Measurements from ENCODE around the gene KIF3A. TPM values are rescaled to one million over a fixed set of nuclear protein-coding genes. Genes with fewer than 3 reads are reported as not detected.

Gene KIF3A
- polyA plus RNA-seq, 1 donor from 2014 or later = 94.4 TPM

DNA sequence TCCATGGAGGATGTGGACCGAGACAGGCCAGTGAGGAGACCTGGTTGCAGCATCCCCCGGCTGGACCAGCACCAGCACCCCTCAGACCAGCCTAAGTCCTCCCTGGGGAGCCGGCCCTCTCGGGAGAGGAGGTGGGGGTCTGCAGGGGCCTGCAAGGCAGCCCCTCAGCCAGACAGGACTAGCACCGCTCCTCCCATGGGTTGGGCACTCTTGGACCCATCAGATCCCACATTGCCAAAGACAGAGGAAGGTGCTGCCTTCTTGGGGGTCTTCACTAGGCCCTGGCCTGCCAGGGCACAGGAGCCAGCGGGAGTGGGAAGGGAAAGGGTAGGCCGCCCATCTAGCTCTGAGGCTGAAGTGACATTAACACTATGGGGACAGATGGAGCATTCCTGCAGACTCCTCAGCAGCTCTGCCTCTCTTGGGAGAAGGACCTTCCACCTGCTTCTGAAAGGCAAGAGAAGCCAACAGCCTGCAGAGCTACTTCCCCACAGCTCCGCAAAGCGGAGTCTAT is 72.6 kb downstream of the KIF3A start:
- no peaks in the 10 kb centered on the region for H4K20me1 ChIP-seq (ENCODE audit: insufficient read depth)
- H2AFZ ChIP-seq (ENCODE audit: low read depth, low read length) = no peak overlapping the region
- no peak for TF ChIP-seq TAF1 (IDR thresholded peaks at IDR 0.05; ENCODE audit: low read depth)
- TF ChIP-seq RAD21 (conservative IDR thresholded peaks at IDR 0.05) = no peak
- TF ChIP-seq SMC3 (conservative IDR thresholded peaks at IDR 0.05; ENCODE audit: poor library complexity) = no peak
- TF ChIP-seq, protein P1, sequence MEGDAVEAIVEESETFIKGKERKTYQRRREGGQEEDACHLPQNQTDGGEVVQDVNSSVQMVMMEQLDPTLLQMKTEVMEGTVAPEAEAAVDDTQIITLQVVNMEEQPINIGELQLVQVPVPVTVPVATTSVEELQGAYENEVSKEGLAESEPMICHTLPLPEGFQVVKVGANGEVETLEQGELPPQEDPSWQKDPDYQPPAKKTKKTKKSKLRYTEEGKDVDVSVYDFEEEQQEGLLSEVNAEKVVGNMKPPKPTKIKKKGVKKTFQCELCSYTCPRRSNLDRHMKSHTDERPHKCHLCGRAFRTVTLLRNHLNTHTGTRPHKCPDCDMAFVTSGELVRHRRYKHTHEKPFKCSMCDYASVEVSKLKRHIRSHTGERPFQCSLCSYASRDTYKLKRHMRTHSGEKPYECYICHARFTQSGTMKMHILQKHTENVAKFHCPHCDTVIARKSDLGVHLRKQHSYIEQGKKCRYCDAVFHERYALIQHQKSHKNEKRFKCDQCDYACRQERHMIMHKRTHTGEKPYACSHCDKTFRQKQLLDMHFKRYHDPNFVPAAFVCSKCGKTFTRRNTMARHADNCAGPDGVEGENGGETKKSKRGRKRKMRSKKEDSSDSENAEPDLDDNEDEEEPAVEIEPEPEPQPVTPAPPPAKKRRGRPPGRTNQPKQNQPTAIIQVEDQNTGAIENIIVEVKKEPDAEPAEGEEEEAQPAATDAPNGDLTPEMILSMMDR (IDR thresholded peaks at IDR 0.05; ENCODE audit: poor library complexity, severe bottlenecking) = no peak
- no peak for TF ChIP-seq EP300 (conservative IDR thresholded peaks at IDR 0.05; ENCODE audit: poor library complexity, severe bottlenecking)
- TF ChIP-seq, protein P2, sequence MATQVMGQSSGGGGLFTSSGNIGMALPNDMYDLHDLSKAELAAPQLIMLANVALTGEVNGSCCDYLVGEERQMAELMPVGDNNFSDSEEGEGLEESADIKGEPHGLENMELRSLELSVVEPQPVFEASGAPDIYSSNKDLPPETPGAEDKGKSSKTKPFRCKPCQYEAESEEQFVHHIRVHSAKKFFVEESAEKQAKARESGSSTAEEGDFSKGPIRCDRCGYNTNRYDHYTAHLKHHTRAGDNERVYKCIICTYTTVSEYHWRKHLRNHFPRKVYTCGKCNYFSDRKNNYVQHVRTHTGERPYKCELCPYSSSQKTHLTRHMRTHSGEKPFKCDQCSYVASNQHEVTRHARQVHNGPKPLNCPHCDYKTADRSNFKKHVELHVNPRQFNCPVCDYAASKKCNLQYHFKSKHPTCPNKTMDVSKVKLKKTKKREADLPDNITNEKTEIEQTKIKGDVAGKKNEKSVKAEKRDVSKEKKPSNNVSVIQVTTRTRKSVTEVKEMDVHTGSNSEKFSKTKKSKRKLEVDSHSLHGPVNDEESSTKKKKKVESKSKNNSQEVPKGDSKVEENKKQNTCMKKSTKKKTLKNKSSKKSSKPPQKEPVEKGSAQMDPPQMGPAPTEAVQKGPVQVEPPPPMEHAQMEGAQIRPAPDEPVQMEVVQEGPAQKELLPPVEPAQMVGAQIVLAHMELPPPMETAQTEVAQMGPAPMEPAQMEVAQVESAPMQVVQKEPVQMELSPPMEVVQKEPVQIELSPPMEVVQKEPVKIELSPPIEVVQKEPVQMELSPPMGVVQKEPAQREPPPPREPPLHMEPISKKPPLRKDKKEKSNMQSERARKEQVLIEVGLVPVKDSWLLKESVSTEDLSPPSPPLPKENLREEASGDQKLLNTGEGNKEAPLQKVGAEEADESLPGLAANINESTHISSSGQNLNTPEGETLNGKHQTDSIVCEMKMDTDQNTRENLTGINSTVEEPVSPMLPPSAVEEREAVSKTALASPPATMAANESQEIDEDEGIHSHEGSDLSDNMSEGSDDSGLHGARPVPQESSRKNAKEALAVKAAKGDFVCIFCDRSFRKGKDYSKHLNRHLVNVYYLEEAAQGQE (IDR thresholded peaks at IDR 0.05; ENCODE audit: borderline replicate concordance) = no peak
- TF ChIP-seq POLR2AphosphoS5 (IDR thresholded peaks at IDR 0.05) = no peak
- no peak for TF ChIP-seq EZH2 (IDR thresholded peaks at IDR 0.05; ENCODE audit: borderline replicate concordance, insufficient read depth, low read length, poor library complexity, severe bottlenecking)
- no peak for TF ChIP-seq MXI1 (conservative IDR thresholded peaks at IDR 0.05; ENCODE audit: poor library complexity, severe bottlenecking)
- no peaks in the 10 kb centered on the region for H3K27me3 ChIP-seq (ENCODE audit: insufficient read depth, low read depth, low read length)
- H3K27ac ChIP-seq (ENCODE audit: low read length) = no peak overlapping the region
- H3K9me3 ChIP-seq (ENCODE audit: low read length) = no peaks in the 10 kb centered on the region
- H3K4me2 ChIP-seq (ENCODE audit: low read length) = no peak overlapping the region
- H3K79me2 ChIP-seq (replicated peaks; ENCODE audit: insufficient read depth, low read length) = no peaks in the 10 kb centered on the region
- H3F3A ChIP-seq (ENCODE audit: insufficient read depth, low read length, poor library complexity, severe bottlenecking) = no peaks in the 10 kb centered on the region
- H3K9me2 ChIP-seq (ENCODE audit: insufficient read depth, low read length) = no peaks in the 10 kb centered on the region
- H3K9ac ChIP-seq (ENCODE audit: low read length) = no peak overlapping the region
- H3K4me3 ChIP-seq (ENCODE audit: low read length) = no peak overlapping the region
- no peaks in the 10 kb centered on the region for H3K36me3 ChIP-seq (ENCODE audit: insufficient read depth, low read length)

DNA sequence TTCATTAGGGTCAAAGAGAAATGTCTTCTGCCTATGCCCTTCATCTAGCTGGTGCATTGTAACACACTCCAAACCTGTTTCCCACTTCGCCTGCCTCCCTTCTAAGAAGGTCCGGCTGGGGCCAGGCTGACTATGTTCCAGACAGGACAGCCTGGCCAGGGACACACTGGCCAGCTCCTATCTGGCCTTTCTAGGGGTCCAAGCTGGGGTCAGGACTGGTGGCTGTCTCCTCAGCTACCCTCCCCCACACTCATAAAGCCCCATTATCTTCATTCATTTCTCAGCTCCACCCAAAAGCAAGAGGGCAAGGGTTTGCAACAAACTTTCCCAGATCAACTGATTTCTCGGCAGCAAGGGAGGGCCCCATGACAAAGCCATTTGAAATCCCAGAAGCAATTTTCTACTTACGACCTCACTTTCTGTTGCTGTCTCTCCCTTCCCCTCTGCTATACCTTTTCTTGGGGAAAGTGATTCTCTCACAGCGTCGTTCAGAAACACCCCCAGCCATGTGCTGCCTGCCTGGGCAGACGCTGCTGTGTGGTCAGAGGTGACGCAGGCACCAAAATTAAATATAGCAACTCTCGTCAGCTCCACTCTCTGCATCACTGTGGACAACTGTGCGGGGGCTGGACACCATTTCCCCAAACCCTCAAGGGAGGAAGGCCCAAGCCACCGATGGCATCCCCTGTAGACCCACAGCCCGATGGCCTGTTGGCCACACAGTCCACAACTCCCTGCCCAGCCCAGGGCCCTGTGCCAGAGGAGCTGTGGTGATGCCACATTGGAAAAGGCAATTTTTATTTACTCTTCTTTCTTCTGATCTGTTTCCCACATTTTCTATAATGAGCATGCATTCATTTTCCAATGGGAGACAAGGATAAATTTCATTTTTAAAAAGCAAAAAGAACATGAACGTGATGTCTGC is 73.3 kb downstream of the KIF3A start:
- Histone ChIP-seq H3K4me2 (ENCODE audit: low read length) (no peak overlapping the region), H3F3A (ENCODE audit: insufficient read depth, low read length, poor library complexity, severe bottlenecking) (no peaks in the 10 kb centered on the region), H2AFZ (ENCODE audit: low read depth, low read length) (no peak overlapping the region), H3K9ac (ENCODE audit: low read length) (no peak overlapping the region), H3K9me3 (ENCODE audit: low read length) (no peaks in the 10 kb centered on the region), H3K36me3 (ENCODE audit: insufficient read depth, low read length) (no peaks in the 10 kb centered on the region), H3K27ac (ENCODE audit: low read length) (no peak overlapping the region), H3K79me2 (replicated peaks; ENCODE audit: insufficient read depth, low read length) (no peaks in the 10 kb centered on the region), H3K9me2 (ENCODE audit: insufficient read depth, low read length) (no peaks in the 10 kb centered on the region), H3K27me3 (ENCODE audit: insufficient read depth, low read depth, low read length) (no peaks in the 10 kb centered on the region), H3K4me3 (ENCODE audit: low read length) (no peak overlapping the region), H4K20me1 (ENCODE audit: insufficient read depth) (no peaks in the 10 kb centered on the region)
- no peak for TF ChIP-seq TAF1 (IDR thresholded peaks at IDR 0.05; ENCODE audit: low read depth)
- TF ChIP-seq, protein P2 (IDR thresholded peaks at IDR 0.05; ENCODE audit: borderline replicate concordance) = no peak
- TF ChIP-seq POLR2AphosphoS5 (IDR thresholded peaks at IDR 0.05) = no peak
- no peak for TF ChIP-seq MXI1 (conservative IDR thresholded peaks at IDR 0.05; ENCODE audit: poor library complexity, severe bottlenecking)

Data from neural cell (in vitro differentiated cells).